H1 (cell line): Measurements from ENCODE around the gene TMEM161A. TPM values are rescaled to one million over a fixed set of nuclear protein-coding genes. Genes with fewer than 3 reads are reported as not detected.

Experiments
- CTCF ChIA-PET: fragments of 300-600 bp; sonication (Branson Sonifier 250); formaldehyde crosslinking; loops from one replicate; lab custom pipeline; 2021; ENCODE audit not compliant: partially characterized antibody; lab: Charles Lee
- POLR2A ChIA-PET: fragments of 300-600 bp; sonication (Branson Sonifier 250); formaldehyde crosslinking; loops from one replicate; lab custom pipeline; 2021; ENCODE audit warnings: inconsistent platforms; ENCODE audit not compliant: partially characterized antibody; lab: Charles Lee
- DNase-seq, 2 experiments: peaks; one replicate each; pipeline versions ENCODE4 v3.0.0 to v3.0.0-alpha.2; 2010 to 2022; ENCODE audit warnings: low spot score in 2 of 2, low read depth in 1 of 2, mixed read lengths in 1 of 2
- FAIRE-seq: peaks from 2 replicates; lab custom pipeline; 2011; peaks lifted over from hg19 to GRCh38; lab: Jason Lieb, UNC
- H2AFZ ChIP-seq: 2 replicates; pipeline ENCODE4 v1.8.1; 2012; ENCODE audit warnings: low read length, inconsistent platforms
- H2AK5ac ChIP-seq: 2 replicates; pipeline ENCODE4 v1.6.1; 2013; ENCODE audit warnings: low read depth, low read length
- H2BK120ac ChIP-seq: replicated peaks from 2 replicates; pipeline ENCODE3; 2013; ENCODE audit warnings: low read depth, low read length, inconsistent platforms
- H2BK12ac ChIP-seq: 2 replicates; pipeline ENCODE4 v1.6.1; 2013; ENCODE audit warnings: low read depth, low read length
- H2BK15ac ChIP-seq: 2 replicates; pipeline ENCODE4 v1.6.1; 2013; ENCODE audit warnings: low read length
- H2BK20ac ChIP-seq: 2 replicates; pipeline ENCODE4 v1.6.1; 2013; ENCODE audit warnings: low read length
- H2BK5ac ChIP-seq: 2 replicates; pipeline ENCODE4 v1.6.1; 2013; ENCODE audit warnings: low read depth, low read length
- H3K14ac ChIP-seq: 2 replicates; pipeline ENCODE4 v1.6.1; 2013; ENCODE audit warnings: inconsistent platforms; ENCODE audit not compliant: insufficient read length
- H3K18ac ChIP-seq: 2 replicates; pipeline ENCODE4 v1.6.1; 2013; ENCODE audit warnings: low read length; ENCODE audit errors: extremely low read depth
- H3K23ac ChIP-seq: 2 replicates; pipeline ENCODE4 v1.6.1; 2013; ENCODE audit warnings: inconsistent platforms; ENCODE audit not compliant: insufficient read length
- H3K23me2 ChIP-seq: 2 replicates; pipeline ENCODE4 v1.6.1; 2013; ENCODE audit warnings: low read depth, low read length
- H3K27ac ChIP-seq: 2 replicates; pipeline ENCODE4 v1.6.1; 2011; ENCODE audit warnings: low read depth, low read length, inconsistent platforms
- H3K27me3 ChIP-seq, 4 experiments: replicated peaks in 1 of 4; 1 replicate in 1 of 4; 2 replicates in 3 of 4; pipeline versions ENCODE4 v1.6.1 to v1.8.1; 2011 to 2013; ENCODE audit warnings: low read length in 3 of 4, mild to moderate bottlenecking in 3 of 4, inconsistent platforms in 2 of 4, mixed read lengths in 2 of 4, moderate library complexity in 1 of 4; ENCODE audit not compliant: control insufficient read depth in 3 of 4, insufficient read depth in 3 of 4; ENCODE audit errors: extremely low read depth in 1 of 4
- H3K36me3 ChIP-seq, 4 experiments: 2 replicates each; pipeline versions ENCODE4 v1.6.1 to v1.8.1; 2011 to 2013; ENCODE audit warnings: mild to moderate bottlenecking in 4 of 4, low read length in 3 of 4, moderate library complexity in 2 of 4, control low read depth in 1 of 4, inconsistent platforms in 1 of 4; ENCODE audit not compliant: insufficient read depth in 4 of 4, control insufficient read depth in 2 of 4
- H3K4ac ChIP-seq: replicated peaks from 2 replicates; pipeline ENCODE3; 2013; ENCODE audit warnings: low read length, low read depth, mixed read lengths, inconsistent platforms; ENCODE audit not compliant: insufficient read length
- H3K4me1 ChIP-seq, 4 experiments: replicated peaks in 1 of 4; 1 replicate in 1 of 4; 2 replicates in 3 of 4; pipeline versions ENCODE4 v1.6.1 to v1.8.1; 2011 to 2013; ENCODE audit warnings: low read length in 3 of 4, inconsistent platforms in 2 of 4, mixed read lengths in 1 of 4; ENCODE audit not compliant: insufficient read depth in 4 of 4, control insufficient read depth in 3 of 4
- H3K4me2 ChIP-seq, 2 experiments: 2 replicates each; pipeline versions ENCODE4 v1.6.1 to v1.8.1; 2011 to 2013; ENCODE audit warnings: low read depth in 2 of 2, low read length in 2 of 2, control low read depth in 1 of 2, inconsistent platforms in 1 of 2, mild to moderate bottlenecking in 1 of 2; ENCODE audit not compliant: insufficient read depth in 1 of 2
- H3K4me3 ChIP-seq, 4 experiments: fragments of 200-600, 300-600 bp in 1 of 4; sonication (generic), shearing (Covaris generic), sonication (Bioruptor Twin) in 1 of 4; 2 replicates each; pipeline versions ENCODE4 v1.5.1 to v1.8.1; 2011 to 2016; ENCODE audit warnings: low read length in 4 of 4, low read depth in 3 of 4, control low read depth in 2 of 4, inconsistent platforms in 2 of 4, mild to moderate bottlenecking in 2 of 4, mixed read lengths in 1 of 4, moderate library complexity in 1 of 4; ENCODE audit not compliant: insufficient read depth in 2 of 4; ENCODE audit errors: extremely low read depth in 1 of 4
- H3K56ac ChIP-seq: replicated peaks from 2 replicates; pipeline ENCODE3; 2013; ENCODE audit warnings: low read depth, mild to moderate bottlenecking, mixed read lengths, low read length, inconsistent platforms; ENCODE audit not compliant: insufficient read length
- H3K79me1 ChIP-seq: 2 replicates; pipeline ENCODE4 v1.6.1; 2013; ENCODE audit warnings: low read depth, low read length, control low read depth
- H3K79me2 ChIP-seq, 2 experiments: 2 replicates each; pipeline versions ENCODE4 v1.6.1 to v1.8.1; 2012 to 2013; ENCODE audit warnings: low read length in 2 of 2, mild to moderate bottlenecking in 2 of 2, inconsistent platforms in 1 of 2; ENCODE audit not compliant: insufficient read depth in 2 of 2, control insufficient read depth in 1 of 2
- H3K9ac ChIP-seq, 4 experiments: replicated peaks in 1 of 4; 1 replicate in 1 of 4; 2 replicates in 3 of 4; pipeline versions ENCODE4 v1.6.1 to v1.8.1; 2011 to 2013; ENCODE audit warnings: low read depth in 3 of 4, low read length in 3 of 4, control low read depth in 2 of 4, mild to moderate bottlenecking in 2 of 4, moderate library complexity in 2 of 4, inconsistent platforms in 1 of 4; ENCODE audit errors: extremely low read depth in 1 of 4
- H3K9me3 ChIP-seq, 2 experiments: 2 replicates each; pipeline versions ENCODE4 v1.6.1 to v1.8.1; 2012 to 2013; ENCODE audit warnings: mild to moderate bottlenecking in 2 of 2, moderate library complexity in 2 of 2, control low read depth in 1 of 2, inconsistent platforms in 1 of 2, low read depth in 1 of 2, low read length in 1 of 2, mixed read lengths in 1 of 2; ENCODE audit not compliant: insufficient read depth in 2 of 2
- H4K20me1 ChIP-seq, 2 experiments: replicated peaks in 1 of 2; 2 replicates each; pipeline versions ENCODE3 to v1.8.1; 2011 to 2013; ENCODE audit warnings: inconsistent platforms in 2 of 2, low read length in 2 of 2, mild to moderate bottlenecking in 1 of 2; ENCODE audit not compliant: insufficient read depth in 2 of 2, control insufficient read depth in 1 of 2
- H4K5ac ChIP-seq: 2 replicates; pipeline ENCODE4 v1.6.1; 2013; ENCODE audit warnings: low read length, low read depth, mixed read lengths, inconsistent platforms; ENCODE audit not compliant: insufficient read length
- H4K8ac ChIP-seq: 2 replicates; pipeline ENCODE4 v1.8.0; 2013; ENCODE audit warnings: mild to moderate bottlenecking, moderate library complexity, low read length, inconsistent platforms; ENCODE audit not compliant: insufficient read depth; ENCODE audit errors: extremely low read depth
- H4K91ac ChIP-seq: replicated peaks from 2 replicates; pipeline ENCODE3; 2013; ENCODE audit warnings: low read length, mixed read lengths, inconsistent platforms; ENCODE audit not compliant: insufficient read length
- ASH2L ChIP-seq: fragments of 200-600, 300-600 bp; sonication (generic); IDR thresholded peaks from one replicate; pipeline ENCODE4 v1.7.1; 2017; ENCODE audit warnings: low read length
- CBX8 ChIP-seq: fragments of 300-800, 300-1000 bp; sonication (generic); IDR thresholded peaks from 2 replicates; pipeline ENCODE4 v1.7.1; 2016; ENCODE audit warnings: low read depth, low read length, borderline replicate concordance
- CHD1 ChIP-seq: IDR thresholded peaks from 2 replicates; pipeline ENCODE4 v1.6.1; 2012; ENCODE audit warnings: low read depth, low read length, improper control_type of control experiment
- HDAC2 ChIP-seq, 2 experiments: fragments of 300-600 bp in 1 of 2; sonication (generic) in 1 of 2; IDR thresholded peaks; 2 replicates each; pipeline ENCODE4 v1.6.1; 2011 to 2012; ENCODE audit warnings: low read depth in 2 of 2, low read length in 2 of 2, mild to moderate bottlenecking in 2 of 2, moderate library complexity in 2 of 2, borderline replicate concordance in 1 of 2, inconsistent platforms in 1 of 2
- HDAC6 ChIP-seq: IDR thresholded peaks from one replicate; pipeline ENCODE4 v1.7.1; 2012; ENCODE audit warnings: low read depth, mild to moderate bottlenecking, inconsistent platforms, low read length, moderate library complexity
- KDM5A ChIP-seq: fragments of 200-600 bp; IDR thresholded peaks from 2 replicates; pipeline ENCODE4 v1.7.1; 2012; ENCODE audit warnings: mild to moderate bottlenecking, low read length, inconsistent platforms, mixed read lengths
- PHF8 ChIP-seq: fragments of 200-600 bp; sonication (generic); conservative IDR thresholded peaks from 2 replicates; pipeline ENCODE4 v1.7.1; 2012; ENCODE audit warnings: low read depth, mild to moderate bottlenecking, inconsistent platforms, low read length, moderate library complexity
- POLR2A ChIP-seq, 2 experiments: IDR thresholded peaks; 1 replicate in 1 of 2; 2 replicates in 1 of 2; pipeline ENCODE4 v1.6.1; 2011; ENCODE audit warnings: low read depth in 2 of 2, low read length in 2 of 2, mild to moderate bottlenecking in 2 of 2; ENCODE audit errors: control extremely low read depth in 1 of 2
- SUZ12 ChIP-seq: fragments of 200-600 bp; sonication (generic); IDR thresholded peaks from 2 replicates; pipeline ENCODE4 v1.6.1; 2012; ENCODE audit warnings: mild to moderate bottlenecking, inconsistent platforms, low read length, moderate library complexity, mixed read lengths
- YY1 ChIP-seq: IDR thresholded peaks from 2 replicates; pipeline ENCODE4 v1.6.1; 2011; ENCODE audit warnings: low read depth, mild to moderate bottlenecking, low read length
- WGBS, 2 experiments: shearing (Covaris generic) in 1 of 2; methylation state at CpG; one replicate each; pipeline versions ENCODE4 v1.1.6 to v1.1.7; 2013 to 2015; ENCODE audit warnings: low lambda C conversion rate in 2 of 2, mixed read lengths in 2 of 2, inconsistent platforms in 1 of 2, low coverage in 1 of 2, missing lambda C conversion rate in 1 of 2; ENCODE audit not compliant: insufficient replicate concordance in 2 of 2, insufficient coverage in 1 of 2, insufficient read length in 1 of 2; ENCODE audit errors: extremely low coverage in 1 of 2, missing lambda C conversion rate in 1 of 2; 5-methylcytosine and 5-hydroxymethylcytosine counted together
- polyA plus RNA-seq, 7 experiments: library from polyadenylated mRNA; depleted of rRNA in 3 of 7; stranded (reverse) in 5 of 7; unstranded in 2 of 7; fragments of >200 nt in 5 of 7; fragments of 200-250 nt in 2 of 7; gene quantifications; 1 replicate in 5 of 7; 2 replicates in 1 of 7; 4 replicates in 1 of 7; pipeline versions ENCODE4 v1.2.1 to v1.2.3, GENCODE V29; 2011 to 2013; ENCODE audit warnings: missing spikeins in 2 of 7, mixed read lengths in 2 of 7
- total RNA-seq: library from RNA; stranded (reverse); fragmentation: NEBNext Ultra II Directional; extraction: Animal tissue kit (Norgen Biotek cat#: 25700); gene quantifications from 2 replicates; pipeline ENCODE4 v1.2.1, GENCODE V29; 2021

The TMEM161A gene
- total and polyA plus RNA-seq, 2 of the 8 experiments (the other 6 are each of a cell fraction or from before 2014, with no cell fraction given): 47.8 to 103 TPM

- H4K5ac ChIP-seq: no peak overlapping the region
- no peak overlapping the region for H3K27ac ChIP-seq
- H4K20me1 ChIP-seq: no peaks in the 10 kb centered on the region
- H2AK5ac ChIP-seq: 0 out of 2 replicates have a peak overlapping the region, but pooled peaks have one; percentile 65
- no peak overlapping the region for H3K18ac ChIP-seq
- no peak for TF ChIP-seq HDAC6
- no peak for TF ChIP-seq SUZ12
- TF ChIP-seq KDM5A: no peak
- no peak for TF ChIP-seq HDAC2 (IDR thresholded peaks at IDR 0.05; ENCODE audit: borderline replicate concordance in 1 of 2, low read depth in 2 of 2, low read length in 2 of 2)
- TF ChIP-seq ASH2L: no peak
- no peak for TF ChIP-seq PHF8
- TF ChIP-seq CBX8: no peak
- TF ChIP-seq CHD1: no peak
- no peak for TF ChIP-seq YY1
- TF ChIP-seq POLR2A (IDR thresholded peaks at IDR 0.05; ENCODE audit: control extremely low read depth in 1 of 2, low read depth in 2 of 2, low read length in 2 of 2): no peak
- no peaks in the 10 kb centered on the region for H3K9me3 ChIP-seq
- H3K9ac ChIP-seq: no peak overlapping the region
- H3K23ac ChIP-seq: no peak overlapping the region
- H3K79me1 ChIP-seq: no peaks in the 10 kb centered on the region; the same call in 1 of the 2 replicates
- CTCF ChIA-PET: interaction anchor here (0.7 to 1.0 kb wide), 3 partner anchors 9 to 201 kb away, joined by 3 to 4 read pairs (median 3); no protein-coding TSS in a partner anchor
- H3K27me3 ChIP-seq: peaks cover 0 to 2% (median 0%) of the 10 kb centered on the region in 4 experiments; a peak in 2 of 7 replicates
- H3K4me2 ChIP-seq: no peak overlapping the region
- no peak overlapping the region for H2BK12ac ChIP-seq
- no peaks in the 10 kb centered on the region for H3K36me3 ChIP-seq
- no peak overlapping the region for H3K14ac ChIP-seq
- no peak overlapping the region for H2BK120ac ChIP-seq
- H3K56ac ChIP-seq: no peak overlapping the region
- no peak overlapping the region for H3K4ac ChIP-seq
- H2BK15ac ChIP-seq: 0 out of 2 replicates have a peak overlapping the region, but pooled peaks have one; percentile 46
- H3K4me3 ChIP-seq: no peak overlapping the region
- no peak overlapping the region for H4K8ac ChIP-seq
- POLR2A ChIA-PET: no interaction called here
- no peak overlapping the region for H2BK20ac ChIP-seq
- no peaks in the 10 kb centered on the region for H3K23me2 ChIP-seq
- WGBS, 2 experiments: 83% methylated on average over 11 of the region's 11 CpGs; no CpG with 5 or more reads in 1 of the 2 experiments
- no peak overlapping the region for H2BK5ac ChIP-seq
- no peak overlapping the region for H2AFZ ChIP-seq
- DNase-seq: no peak
- no peak overlapping the region for H4K91ac ChIP-seq
- peaks cover 1 to 5% (median 2%) of the 10 kb centered on the region in 4 experiments for H3K4me1 ChIP-seq
- no peak for FAIRE-seq
- no peaks in the 10 kb centered on the region for H3K79me2 ChIP-seq
Observed at GRCh38 chr19:19095691-19096090, 42.6 kb downstream of the TMEM161A start.
